Globus pallidus (tissue), 1 donor: ENCODE results near the gene TUBA1C.
A peak's percentile ranks its signal among the peaks of the same experiment; 100 is the strongest.
"Not testable (repeated sequence)": the region's sequence is repeated elsewhere in the genome, so short reads cannot be mapped to it uniquely, and the experiment has no call there.

Experiments used
- DNase-seq: peaks from one replicate; pipeline ENCODE4 v3.0.0-alpha.2; 2015; ENCODE audit warnings: low spot score

TUBA1C gene

GRCh38 chr12:49310451-49311000, 45.6 kb downstream of the TUBA1C start:
- DNase-seq = not testable (repeated sequence)

- no peak for DNase-seq
Measured at GRCh38 chr12:49314811-49315210, 49.9 kb downstream of the TUBA1C start.

- DNase-seq = not testable (repeated sequence)
Measured at GRCh38 chr12:49317118-49317517, 52.2 kb downstream of the TUBA1C start.

- not testable (repeated sequence) for DNase-seq
Measured at GRCh38 chr12:49320411-49321103, 55.7 kb downstream of the TUBA1C start.

- DNase-seq = no peak
Measured at GRCh38 chr12:49322367-49322707, 57.5 kb downstream of the TUBA1C start.

GRCh38 chr12:49322708-49323523, 58.0 kb downstream of the TUBA1C start, which contains the start of gene TROAP:
TSS of gene TROAP (plus strand) at chr12:49323255. CDS start at chr12:49323609, 354 bp downstream.
- DNase-seq = peak; percentile 98

GRCh38 chr12:49323524-49324097, 58.7 kb downstream of the TUBA1C start:
- no peak for DNase-seq
